Colon (tissue), 2 donors: ENCODE data around the gene PLCB2.

ENCODE experiments used
- FAIRE-seq: peaks from 2 replicates; lab custom pipeline; 2012; peaks lifted over from hg19 to GRCh38; lab: Jason Lieb, UNC
- donor health status: control.
- donor health status: control.

The PLCB2 gene

DNA sequence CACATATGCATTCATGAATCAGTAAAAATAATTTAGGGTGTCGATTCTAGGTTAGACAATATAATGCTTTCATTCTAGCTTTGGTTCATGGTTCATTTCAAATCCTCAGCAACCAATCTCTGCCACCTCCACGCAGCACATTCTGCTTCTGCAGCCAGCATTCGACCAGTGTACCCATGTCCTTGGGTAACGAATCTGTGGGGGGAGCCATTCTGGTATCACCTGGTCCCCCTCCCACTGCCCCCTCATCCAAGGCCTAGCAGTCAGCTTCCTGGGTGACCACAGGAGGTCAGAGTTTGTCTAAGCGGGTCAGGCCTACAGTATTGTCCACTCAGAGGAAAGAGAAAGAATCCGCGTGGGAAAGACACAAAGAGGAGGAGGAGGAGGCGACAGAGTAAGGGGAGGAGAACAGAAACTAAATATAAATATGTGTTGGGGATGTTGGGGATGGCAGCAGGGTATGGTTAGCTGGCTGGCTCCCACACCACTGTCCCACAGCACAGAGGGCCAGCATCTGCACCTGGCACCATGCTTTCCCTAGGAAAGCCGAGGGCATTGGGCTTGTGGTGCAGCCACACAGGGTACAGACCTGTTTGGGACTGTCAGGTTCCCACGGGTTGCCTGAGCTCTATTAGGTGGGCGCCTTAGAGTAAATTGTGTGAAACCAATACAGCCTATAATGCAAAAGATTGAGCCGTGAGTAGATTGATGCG, 56.8 kb downstream of the PLCB2 start:
- no peak for FAIRE-seq

DNA sequence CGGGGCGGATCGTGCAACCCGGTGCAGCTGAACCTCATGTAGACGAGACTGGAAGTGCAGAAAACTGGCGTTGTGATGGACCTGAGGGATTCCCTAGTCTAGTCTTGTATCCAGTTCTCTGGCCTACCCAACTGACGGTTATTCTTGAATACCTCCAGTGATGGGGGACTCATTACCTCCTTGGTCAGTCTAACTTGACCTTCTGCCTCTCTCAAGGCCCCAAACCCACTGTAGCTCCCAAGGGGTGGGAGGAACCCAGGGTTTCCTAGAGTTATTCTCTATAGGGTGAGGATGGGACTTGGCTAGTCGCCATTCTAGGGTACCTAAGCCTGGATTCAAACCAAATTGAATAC, 57.5 kb downstream of the PLCB2 start:
- FAIRE-seq = no peak

DNA sequence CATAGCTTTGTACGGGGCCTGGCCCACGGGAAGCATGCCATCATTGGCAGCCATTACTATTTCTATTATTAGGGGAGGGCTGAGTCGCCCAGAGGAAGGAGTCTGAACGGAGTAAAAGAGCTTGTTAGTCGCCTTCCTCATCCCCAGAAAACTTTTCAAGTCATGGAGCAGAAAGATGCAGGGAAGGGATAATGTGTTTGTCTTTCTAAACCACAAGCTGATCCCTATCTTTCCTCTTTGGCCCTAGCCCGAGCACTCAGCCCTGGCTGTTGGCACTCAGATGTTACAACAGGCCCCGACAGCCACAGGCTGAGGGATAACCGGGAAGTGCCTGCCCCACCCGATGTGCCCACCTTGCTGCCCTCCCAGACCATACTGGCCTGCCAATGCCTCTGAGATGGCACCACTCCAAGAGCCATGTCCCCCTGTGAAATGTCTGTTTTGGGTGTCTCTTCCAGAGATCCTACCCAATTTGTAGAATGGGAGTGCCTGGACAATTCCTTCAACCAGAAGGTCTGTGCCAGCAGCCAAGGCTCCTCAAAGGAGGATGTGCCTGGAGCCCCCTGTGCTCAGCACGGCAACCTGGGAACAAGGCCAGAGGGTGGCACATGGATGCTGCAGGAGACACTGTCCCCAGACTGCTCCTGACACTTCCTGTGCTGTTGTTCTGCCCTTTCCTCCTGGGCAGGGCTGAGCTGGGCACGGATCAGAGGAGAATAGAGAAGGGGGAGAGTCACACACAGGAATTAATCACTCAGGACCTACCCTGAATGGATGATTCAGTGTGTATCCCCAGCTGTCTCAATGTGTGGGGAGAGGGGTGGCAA, 58.0 kb downstream of the PLCB2 start:
- no peak for FAIRE-seq

DNA sequence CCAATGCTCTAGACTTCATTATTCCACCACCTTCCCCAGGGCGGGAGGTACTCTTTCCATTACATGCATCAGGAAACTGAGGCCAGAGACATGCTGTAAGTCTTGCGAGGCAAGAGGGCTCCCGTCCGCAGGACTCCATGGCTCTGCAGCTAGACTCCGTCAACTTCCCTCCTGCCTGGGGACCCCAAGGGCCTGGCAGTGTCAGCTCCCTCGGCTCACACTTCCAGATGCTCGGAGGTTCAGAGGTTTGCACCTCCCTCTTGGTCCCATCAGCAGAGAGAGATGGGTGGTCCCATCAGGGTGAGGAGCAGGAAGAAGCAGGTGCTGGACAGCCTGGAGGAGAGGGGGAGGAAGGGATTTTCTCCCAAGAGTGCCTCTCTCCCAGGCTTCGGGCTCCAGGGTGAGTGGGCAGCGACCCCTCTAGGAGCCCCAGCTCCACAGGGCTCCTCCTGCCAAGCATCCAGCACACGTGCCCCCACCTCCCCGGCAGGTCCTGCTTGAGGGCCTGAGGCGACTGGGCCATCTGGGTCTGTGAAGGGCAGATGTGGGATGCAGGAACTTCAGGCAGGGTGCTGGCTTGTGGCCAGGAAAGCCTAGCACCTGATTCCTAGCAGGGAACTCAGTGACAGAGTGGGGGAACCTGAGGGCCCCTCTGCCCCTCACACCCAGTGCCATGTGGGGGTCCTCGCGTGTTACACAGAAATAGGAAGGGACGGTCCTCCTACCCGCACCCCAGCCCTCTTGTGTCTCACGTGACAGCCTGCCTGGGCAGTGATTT, 59.5 kb downstream of the PLCB2 start:
- no peak for FAIRE-seq

DNA sequence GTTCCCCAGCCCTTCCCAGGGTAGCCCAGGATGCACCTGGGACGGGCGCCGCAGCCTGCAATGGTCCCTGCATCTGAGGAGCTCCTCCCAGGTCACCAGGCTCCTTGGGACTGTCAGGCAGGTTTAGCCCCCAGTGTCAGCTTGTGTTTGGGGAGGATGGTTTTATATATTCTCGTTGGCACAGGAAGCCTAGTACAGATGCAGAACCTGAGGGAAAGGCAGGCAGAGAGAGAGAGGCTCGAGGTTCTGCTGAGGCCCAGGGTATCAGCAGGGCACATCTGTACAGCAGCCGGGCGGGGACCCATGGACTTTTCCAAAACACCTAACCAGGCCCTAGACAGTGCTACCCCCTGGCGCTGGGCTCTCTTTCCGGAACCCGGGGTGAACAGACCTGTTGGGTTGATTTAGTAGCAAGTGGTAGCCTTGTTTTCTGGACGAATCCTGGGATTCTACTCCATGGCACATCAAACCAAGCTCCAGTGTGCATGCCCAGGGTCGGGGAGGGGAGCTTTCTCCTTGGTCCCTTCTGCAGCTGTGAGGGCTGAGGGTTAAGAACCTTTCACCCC, 60.2 kb downstream of the PLCB2 start:
- no peak for FAIRE-seq

DNA sequence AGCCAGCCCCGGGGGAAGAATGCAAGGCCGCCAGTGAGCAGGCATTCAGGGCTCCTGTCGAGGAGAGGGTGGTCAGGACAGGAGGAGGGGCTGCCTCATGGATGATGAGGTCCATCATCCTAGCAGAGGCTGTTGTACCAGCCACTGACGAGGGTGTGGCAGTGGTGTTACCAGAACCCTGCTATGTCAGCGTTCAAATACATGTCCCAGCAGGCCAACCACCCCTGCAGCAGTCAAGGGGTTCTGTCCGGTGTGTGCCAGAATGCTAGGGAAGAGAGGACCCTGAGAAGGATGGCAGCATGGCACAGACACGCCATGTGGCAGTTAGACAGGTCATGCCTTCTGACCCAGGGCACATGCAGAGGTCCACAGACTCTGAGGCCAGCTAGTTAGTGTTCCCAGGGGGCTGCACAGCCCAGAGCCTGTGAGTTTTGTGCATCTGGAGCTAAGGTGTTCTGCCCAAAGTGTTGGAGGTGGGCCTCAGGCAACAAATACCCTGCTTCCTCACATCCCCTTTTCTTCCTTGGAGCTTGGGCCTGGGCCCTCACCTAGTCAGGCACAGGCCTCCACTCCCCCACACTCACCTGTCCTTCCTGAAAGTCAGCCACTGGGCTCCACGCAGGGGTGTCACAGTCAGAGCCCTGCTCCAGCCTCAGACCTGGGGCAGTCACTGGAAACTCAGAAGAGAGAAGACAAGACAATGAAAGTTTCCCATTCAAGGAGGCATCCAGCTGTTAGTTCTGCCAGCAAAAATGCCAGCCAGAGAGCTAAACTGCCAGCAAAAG, 61.0 kb downstream of the PLCB2 start:
- no peak for FAIRE-seq

DNA sequence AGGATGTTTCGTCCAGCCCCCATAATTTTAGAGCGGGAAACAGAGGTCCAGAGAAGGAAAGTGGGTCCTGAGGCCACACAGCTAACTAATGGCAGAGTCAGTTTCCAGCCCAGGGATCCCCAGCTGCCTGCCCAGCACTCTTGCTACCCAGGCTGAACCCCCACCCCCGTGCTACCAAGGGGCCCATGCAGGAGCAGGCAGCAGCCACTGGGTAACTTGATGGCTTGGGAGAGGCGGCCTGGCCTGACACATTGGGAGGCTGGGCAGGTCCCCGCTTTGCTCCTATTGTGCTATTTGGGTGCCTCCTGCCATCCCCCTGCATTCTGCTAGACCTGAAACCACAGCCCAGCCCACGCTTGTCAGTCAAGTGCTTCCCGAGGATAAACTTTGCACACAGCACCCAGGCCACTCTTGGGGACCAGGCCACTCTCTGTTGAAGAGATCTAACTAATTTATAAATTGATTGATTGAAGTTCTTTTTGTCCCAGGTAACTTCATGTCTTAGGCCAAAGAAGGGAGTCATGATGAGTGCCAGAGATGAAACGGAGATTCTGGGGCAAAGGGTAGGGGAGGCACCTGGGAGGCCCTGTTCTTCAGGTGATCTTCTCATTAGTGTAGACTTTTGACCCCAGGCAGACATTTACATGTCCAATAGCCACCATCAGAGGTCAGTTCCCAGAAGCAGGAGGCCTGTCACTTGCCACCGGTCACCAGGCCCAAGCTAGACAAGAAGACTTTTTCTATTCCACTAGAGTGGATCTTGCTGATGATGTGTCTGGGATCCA, 61.9 kb downstream of the PLCB2 start:
- FAIRE-seq = no peak

DNA sequence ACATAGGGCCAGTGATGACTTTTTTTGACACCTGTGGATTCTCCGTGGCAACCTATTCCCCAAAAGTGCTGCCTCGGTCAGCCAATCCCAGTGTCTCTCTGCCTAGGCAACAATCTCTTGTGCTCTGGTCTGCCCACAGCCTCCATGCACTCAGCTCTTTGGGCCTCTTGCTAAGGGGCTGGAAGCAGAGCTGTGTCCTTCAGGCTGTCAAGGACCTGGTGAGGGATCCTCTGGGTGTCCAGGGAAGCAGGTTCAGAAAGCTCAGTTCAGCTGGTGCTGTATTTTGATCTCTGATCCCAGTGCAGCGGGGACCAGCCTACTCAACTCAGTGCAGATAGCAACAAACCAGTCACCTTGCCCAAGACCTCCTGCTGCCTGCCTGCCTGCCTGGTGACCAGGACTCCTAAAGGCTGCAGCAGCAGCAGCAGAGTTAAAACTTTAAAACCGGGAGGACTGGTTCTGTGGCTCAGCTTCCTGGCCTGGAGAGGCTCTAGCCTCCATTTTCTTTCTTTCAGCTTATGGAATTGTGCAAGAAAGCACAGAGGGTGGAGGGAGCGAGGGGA, 62.7 kb downstream of the PLCB2 start:
- no peak for FAIRE-seq

DNA sequence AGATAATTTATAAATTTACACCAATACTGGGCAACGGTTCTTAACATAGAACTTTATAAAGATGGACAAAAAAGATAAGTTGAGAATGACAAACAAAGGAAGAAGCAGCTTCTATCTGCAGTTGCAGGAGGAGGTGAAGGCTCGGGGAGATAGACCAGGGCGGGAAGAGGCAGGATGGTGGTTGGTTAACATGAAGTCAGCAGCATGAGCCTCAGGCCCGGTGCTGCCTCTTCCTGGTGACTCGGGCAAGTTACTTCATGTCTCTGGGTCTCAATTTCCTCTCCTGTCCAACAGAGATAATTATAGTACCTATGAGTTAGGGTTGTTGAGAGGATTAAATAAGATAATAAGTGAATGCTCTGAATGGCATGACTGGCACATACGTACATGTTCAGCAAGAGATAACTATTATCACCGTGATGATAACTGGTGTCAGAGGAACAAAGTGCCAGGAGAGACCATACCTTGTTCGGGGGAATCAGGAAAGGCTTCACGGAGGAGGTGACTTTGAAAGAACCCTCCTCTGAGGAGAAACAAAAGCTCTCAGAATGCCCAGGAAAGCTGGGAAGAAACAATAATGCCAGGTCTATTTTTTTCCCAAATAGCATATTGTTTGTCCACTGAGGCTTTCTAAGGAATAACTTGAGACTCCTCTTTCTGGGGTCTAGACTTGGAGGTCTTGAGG, 64.5 kb downstream of the PLCB2 start:
- FAIRE-seq = no peak

DNA sequence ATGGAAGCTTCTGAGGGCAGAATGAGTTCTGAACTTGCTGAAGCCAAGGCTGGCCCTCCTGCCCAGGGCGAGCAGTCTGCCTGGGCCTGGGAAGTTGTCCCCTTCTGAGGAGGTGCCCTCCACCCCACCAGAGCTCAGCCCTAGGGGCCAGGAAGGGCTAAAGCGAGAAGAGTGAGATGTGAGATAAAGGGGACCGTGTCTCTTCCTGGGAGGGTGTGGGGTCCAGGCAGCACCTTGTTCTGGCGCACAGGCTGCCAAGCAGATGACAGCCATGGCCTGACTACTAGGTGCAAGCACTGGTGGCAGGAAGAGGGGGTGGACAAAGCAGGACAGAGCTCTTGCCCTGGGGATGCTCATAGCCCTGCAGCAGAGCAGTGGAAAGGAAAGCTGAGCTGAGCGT, 65.1 kb downstream of the PLCB2 start:
- FAIRE-seq = no peak

DNA sequence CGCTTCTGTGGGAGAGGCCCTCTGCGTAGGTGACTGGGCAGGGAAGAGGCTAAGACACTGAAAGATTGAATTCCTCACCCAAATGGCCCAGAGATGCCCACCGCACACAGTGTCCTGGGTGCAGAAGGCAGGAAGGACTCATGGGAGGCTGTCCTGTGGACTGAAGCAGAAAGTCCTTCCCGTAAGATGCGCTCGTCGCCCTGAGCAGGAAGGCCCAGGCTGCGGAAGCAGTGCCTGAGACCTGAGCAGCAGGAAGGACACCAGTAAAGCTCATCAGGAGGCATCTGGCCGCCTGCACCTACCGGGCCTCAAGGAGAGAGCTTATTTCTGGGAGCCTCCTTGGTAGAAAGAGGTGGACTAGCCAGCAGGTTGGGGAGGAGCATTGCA, 65.5 kb downstream of the PLCB2 start:
- no peak for FAIRE-seq

DNA sequence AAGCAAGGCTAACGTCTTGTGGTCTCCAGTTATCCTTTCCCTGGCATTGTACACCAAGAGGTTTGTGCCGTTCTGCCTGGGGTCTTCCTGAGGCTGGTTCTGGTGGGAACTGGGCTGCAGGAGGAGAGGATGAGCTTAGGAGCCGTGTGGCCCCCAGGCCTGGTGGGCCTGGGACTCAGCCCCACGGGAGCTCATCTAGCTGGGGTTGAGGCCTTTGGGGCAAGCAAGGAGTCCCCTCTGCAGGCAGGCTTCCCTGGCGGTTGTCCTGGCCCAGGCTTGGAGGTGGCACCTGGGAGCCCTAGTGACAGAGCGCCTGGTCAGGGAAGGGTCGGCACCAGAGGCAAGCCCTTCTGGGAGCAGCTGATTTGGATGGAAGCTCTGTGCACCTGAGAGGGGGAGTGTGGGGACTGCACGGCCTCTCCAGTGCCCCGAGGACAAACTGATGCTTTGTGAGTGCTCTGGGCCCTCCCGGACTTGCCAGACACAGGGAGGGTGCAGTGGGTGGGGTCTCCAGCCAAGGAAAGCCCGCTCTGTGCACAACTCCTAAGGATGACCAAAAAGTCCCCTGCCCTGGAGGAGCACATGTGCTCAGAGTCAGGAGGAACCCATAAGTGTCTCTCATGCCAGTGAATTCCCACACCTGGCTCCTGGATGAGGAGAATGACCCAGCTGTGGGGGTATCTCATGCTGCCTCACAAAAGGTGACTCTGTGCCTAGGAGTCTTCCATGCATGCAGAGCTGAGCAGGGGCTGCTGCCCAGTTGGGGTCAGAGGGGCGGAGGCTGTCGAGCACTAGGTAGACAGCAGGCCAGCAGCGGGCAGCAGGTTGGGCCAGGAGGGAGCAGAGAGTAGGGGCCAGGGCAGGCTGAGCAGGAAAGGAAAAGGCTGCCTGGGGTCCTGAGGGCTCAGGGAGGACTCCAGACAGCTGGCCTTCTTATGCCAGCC, 66.2 kb downstream of the PLCB2 start:
- no peak for FAIRE-seq

DNA sequence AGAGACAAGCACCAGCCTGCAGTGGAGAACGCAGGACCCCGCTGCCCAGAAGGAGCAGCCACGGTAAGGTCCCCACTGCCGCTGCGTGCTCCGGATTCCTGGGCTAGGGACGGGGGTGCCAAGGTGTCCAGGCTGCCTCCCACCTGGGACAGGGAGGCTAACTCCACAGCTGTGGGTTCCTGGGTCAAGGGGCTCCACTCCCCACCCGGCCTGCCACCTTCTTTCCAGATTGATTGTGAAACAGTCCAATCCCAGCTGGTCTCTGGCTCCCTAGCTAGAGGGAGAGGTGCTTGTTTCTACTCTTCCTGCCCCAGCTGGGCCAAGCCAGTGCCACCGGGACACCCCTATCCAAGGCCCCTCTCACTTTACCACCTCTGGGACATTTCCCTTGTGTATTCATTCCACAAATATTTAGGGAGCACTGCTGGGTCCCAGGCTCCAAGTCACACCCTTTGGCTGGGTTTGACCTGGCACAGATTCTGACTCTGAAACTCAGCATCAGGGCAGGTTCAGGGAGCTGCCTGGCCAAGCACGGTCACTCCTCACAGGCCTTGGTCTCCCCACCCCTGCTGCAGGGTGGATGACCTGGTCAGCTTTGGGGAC, 67.0 kb downstream of the PLCB2 start:
- no peak for FAIRE-seq

DNA sequence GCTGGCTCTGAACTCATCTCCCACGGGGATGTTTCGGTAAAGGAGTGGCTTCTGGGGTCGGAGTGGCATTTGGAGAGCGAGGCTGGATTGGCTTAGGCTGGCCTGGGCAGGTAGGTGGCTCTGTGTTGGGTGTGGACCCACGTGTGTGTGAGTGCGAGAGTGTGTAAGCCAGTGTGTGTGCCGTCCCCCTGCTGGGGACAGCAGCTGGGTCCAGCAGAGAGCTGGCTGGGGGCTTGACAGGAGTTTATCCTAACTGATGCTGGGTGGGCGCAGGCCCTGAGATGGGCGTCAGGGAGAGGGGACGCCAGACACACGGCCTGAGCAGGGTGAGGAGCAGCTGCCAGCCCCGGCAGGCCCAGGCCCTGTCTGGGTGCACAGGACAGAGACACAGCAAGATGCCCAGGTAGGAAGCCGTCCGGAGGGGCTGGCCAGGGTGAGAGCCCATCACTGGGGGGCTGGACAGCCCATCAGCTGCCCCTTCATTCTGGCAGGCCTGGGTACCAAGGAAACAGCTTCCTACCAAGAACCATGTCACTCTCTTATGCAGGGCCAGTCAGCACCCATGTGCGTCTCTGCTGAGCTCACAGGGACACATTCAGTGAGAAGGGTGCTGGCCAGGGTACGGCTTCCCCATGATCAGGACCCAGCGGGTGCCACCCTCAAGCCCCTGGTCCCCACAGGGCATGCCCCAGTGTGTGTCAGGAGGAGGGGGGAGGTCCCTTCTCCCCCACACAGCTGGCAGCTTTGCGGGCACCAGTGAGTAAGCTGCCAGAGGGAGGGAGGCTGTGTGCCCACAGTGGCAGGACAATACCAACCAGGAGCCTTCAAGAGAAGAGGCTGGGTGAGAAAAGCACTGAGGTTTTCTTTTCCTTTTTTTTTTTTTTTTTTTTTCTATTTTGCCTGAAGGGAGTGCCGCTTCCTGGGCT, 67.8 kb downstream of the PLCB2 start:
- no peak for FAIRE-seq

DNA sequence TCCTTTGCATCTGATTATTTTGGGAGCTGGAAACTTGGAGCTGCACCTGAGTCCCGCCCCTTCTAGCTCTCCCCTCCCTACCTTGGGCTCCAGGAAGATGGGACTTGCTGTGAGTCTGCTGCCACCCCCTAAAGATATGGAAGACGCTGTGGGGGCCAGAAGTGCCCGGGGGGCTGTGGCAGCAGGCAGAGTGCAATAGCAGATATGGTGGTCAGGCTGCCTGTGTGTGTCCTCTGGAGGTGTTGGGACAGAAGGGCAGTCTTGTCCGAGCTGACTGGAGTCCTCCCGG, 68.4 kb downstream of the PLCB2 start:
- no peak for FAIRE-seq

DNA sequence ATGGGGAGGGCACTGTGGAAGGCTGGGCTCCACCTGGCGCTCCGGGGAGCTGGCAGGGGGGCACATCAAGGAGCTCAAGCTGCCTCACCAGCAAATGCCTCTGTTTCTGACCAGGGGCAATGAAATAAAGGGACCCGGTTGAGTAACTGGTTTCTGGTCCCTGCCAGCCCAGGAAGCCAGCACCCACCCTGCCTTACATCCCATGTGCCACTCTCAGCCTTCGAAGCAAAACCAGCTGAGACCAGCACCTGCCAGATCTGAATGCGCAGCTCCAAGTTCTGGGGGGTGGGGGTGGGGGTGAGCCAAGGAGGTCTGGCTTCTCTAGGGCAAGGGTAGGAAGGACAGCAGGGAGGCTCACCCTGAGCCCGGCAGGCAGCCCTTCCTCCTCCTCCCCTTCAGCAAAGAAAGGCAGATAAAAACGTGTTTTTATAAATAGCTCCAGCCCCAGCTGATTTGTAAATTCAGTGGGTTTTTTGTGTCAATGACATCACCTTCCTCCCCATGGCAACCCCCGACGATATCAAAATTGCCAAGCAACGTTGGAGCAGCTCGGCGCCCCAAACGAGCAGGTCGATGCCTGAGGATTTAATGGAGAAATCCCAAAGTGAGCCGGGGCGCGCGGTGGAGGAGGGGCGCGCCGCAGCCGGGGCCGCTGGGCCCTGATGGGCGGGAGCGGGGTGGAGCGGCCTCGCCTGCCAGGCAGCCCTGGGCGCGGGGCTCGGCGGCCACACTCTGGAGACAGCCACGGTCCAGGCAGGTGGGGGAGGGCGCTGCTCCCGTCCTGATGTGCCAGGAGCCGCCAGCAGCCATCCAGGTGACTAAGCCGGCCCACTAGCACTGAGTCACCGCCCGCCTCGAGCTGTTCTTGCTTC, 69.0 kb downstream of the PLCB2 start, which contains the start of gene PAK6:
TSS of gene PAK6 (plus strand) at position 532 of the 872 bp plus-strand sequence. CDS start 25,723 bp downstream, outside the sequence.
- FAIRE-seq = no peak
